Esophagus squamous epithelium (tissue), 5 donors: ENCODE measurements around the gene NCF2. TPM values are rescaled to one million over a fixed set of nuclear protein-coding genes. Genes with fewer than 3 reads are reported as not detected.

Source experiments
- DNase-seq: peaks from one replicate; lab custom pipeline; 2025; lab: John Stamatoyannopoulos, UW
- H3K27ac ChIP-seq, 4 donors: fragments of 200-600 bp; sonication (generic); one replicate each; pipeline ENCODE4 v1.5.1; 2016 to 2019; ENCODE audit warnings: mild to moderate bottlenecking in 1 of 4
- H3K27me3 ChIP-seq, 4 donors: fragments of 200-600 bp; sonication (generic); 1 replicate in 3 of 4; 2 replicates in 1 of 4; pipeline versions ENCODE4 v1.5.1 to v1.6.0; 2017 to 2021; ENCODE audit warnings: antibody characterized with exemption in 1 of 4
- H3K36me3 ChIP-seq, 3 donors: fragments of 200-600 bp; sonication (generic); one replicate each; pipeline ENCODE4 v1.5.1; 2016 to 2019
- H3K4me1 ChIP-seq, 3 donors: fragments of 200-600 bp; sonication (generic); one replicate each; pipeline ENCODE4 v1.5.1; 2017 to 2019
- H3K4me3 ChIP-seq, 4 donors: fragments of 200-600 bp; sonication (generic); 1 replicate in 3 of 4; 2 replicates in 1 of 4; pipeline ENCODE4 v1.5.1; 2016 to 2019; ENCODE audit warnings: mild to moderate bottlenecking in 2 of 4, moderate library complexity in 1 of 4
- H3K9me3 ChIP-seq, 3 donors: fragments of 200-600 bp; sonication (generic); one replicate each; pipeline ENCODE4 v1.5.1; 2016 to 2019
- CTCF ChIP-seq, 6 experiments: fragments of 450-650 bp in 4 of 6; fragments of 200-600 bp in 2 of 6; sonication (generic) in 2 of 6; IDR thresholded peaks; one replicate each; pipeline ENCODE4 v1.5.1; 2016 to 2019; ENCODE audit warnings: antibody characterized with exemption in 6 of 6, mild to moderate bottlenecking in 4 of 6, moderate library complexity in 4 of 6
- POLR2A ChIP-seq, 4 donors: fragments of 450-650 bp; IDR thresholded peaks; one replicate each; pipeline ENCODE4 v1.6.1; 2017; ENCODE audit warnings: antibody characterized with exemption in 4 of 4, mild to moderate bottlenecking in 4 of 4, moderate library complexity in 3 of 4
- WGBS, 2 donors: methylation state at CpG; one replicate each; pipeline ENCODE4 v1.1.5; 2018; 5-methylcytosine and 5-hydroxymethylcytosine counted together
- intact Hi-C: fragments of 100-400 bp; cut with DNase I; formaldehyde crosslinking; loops from one replicate; pipeline ENCODE4 v1.15.0; 2022
- total RNA-seq, 4 donors: library from RNA; depleted of rRNA; stranded (reverse); fragments of >200 nt; gene quantifications; one replicate each; pipeline ENCODE4 v1.1.0, GENCODE V29; 2016
- donor health status: DM: yes; HTN: yes; CAD: no.

Gene NCF2
- total RNA-seq, 4 donors from 2014 or later = 8.1 to 23.1 (median 14.3) TPM

- intact Hi-C loops = no loop called here
- H3K27me3 ChIP-seq = no peaks in the 10 kb centered on the region
- WGBS, 2 donors = 92 to 100% methylated on average over 2 of the region's 2 CpGs
- H3K27ac ChIP-seq = no peak overlapping the region
- no peak overlapping the region for H3K4me3 ChIP-seq
- H3K9me3 ChIP-seq = no peaks in the 10 kb centered on the region
- DNase-seq = no peak
- TF ChIP-seq POLR2A (IDR thresholded peaks at IDR 0.05) (no peak), CTCF (IDR thresholded peaks at IDR 0.05) (no peak)
- H3K4me1 ChIP-seq = peaks cover 0 to 28% (median 18%) of the 10 kb centered on the region in 3 donors
- no peaks in the 10 kb centered on the region for H3K36me3 ChIP-seq
These were observed 15.6 kb upstream of the NCF2 start for GRCh38 chr1:183605904-183606303.

GRCh38 chr1:183604815-183605214, 14.6 kb upstream of the NCF2 start:
- no peak for DNase-seq
- no peaks in the 10 kb centered on the region for H3K9me3 ChIP-seq
- WGBS, 2 donors = 73 to 91% methylated on average over 2 to 8 of the region's 8 CpGs
- H3K4me3 ChIP-seq = no peak overlapping the region
- H3K27me3 ChIP-seq = no peaks in the 10 kb centered on the region
- TF ChIP-seq CTCF (IDR thresholded peaks at IDR 0.05) (no peak), POLR2A (IDR thresholded peaks at IDR 0.05) (no peak)
- H3K27ac ChIP-seq = peak overlapping the region in 2 of 4 donors; percentile 14 to 71
- H3K36me3 ChIP-seq = no peaks in the 10 kb centered on the region
- peaks cover 0 to 26% (median 17%) of the 10 kb centered on the region in 3 donors for H3K4me1 ChIP-seq
- intact Hi-C loops = no loop called here

- Histone ChIP-seq H3K27ac (peak overlapping the region in 2 of 4 donors; percentile 14 to 71), H3K9me3 (no peaks in the 10 kb centered on the region)
These were observed 14.0 kb upstream of the NCF2 start for GRCh38 chr1:183604038-183604808.

GRCh38 chr1:183602510-183602909, 12.3 kb upstream of the NCF2 start:
- Histone ChIP-seq H3K27me3 (no peaks in the 10 kb centered on the region), H3K36me3 (no peaks in the 10 kb centered on the region), H3K27ac (no peak overlapping the region), H3K4me1 (peaks cover 0 to 24% (median 7%) of the 10 kb centered on the region in 3 donors), H3K4me3 (no peak overlapping the region), H3K9me3 (no peaks in the 10 kb centered on the region)
- WGBS, 2 donors = 100% methylated on average over 1 of the region's 1 CpG
- TF ChIP-seq CTCF (IDR thresholded peaks at IDR 0.05) = no peak
- intact Hi-C loops = no loop called here
- no peak for DNase-seq

More at GRCh38 chr1:183604038-183604808, 14.0 kb upstream of the NCF2 start:
- DNase-seq = no peak
- Histone ChIP-seq H3K27me3 (no peaks in the 10 kb centered on the region), H3K36me3 (no peaks in the 10 kb centered on the region), H3K4me3 (no peak overlapping the region), H3K4me1 (peaks cover 0 to 20% (median 11%) of the 10 kb centered on the region in 3 donors)
- 73 to 75% methylated on average over 10 of the region's 10 CpGs for WGBS, 2 donors
- no peak for TF ChIP-seq POLR2A (IDR thresholded peaks at IDR 0.05)
- TF ChIP-seq CTCF (IDR thresholded peaks at IDR 0.05) = no peak
- intact Hi-C loops = no loop called here

GRCh38 chr1:183600634-183601033, 10.4 kb upstream of the NCF2 start:
- intact Hi-C loops = no loop called here
- H3K27ac ChIP-seq = peak overlapping the region; percentile 29 to 52 (median 37)

More at GRCh38 chr1:183600634-183601033, 10.4 kb upstream of the NCF2 start:
- TF ChIP-seq POLR2A (IDR thresholded peaks at IDR 0.05) = no peak
- TF ChIP-seq CTCF (IDR thresholded peaks at IDR 0.05) = no peak
- no peak for DNase-seq
- H3K36me3 ChIP-seq = no peaks in the 10 kb centered on the region
- WGBS, 2 donors = 60 to 72% methylated on average over 3 of the region's 3 CpGs
- H3K4me3 ChIP-seq = no peak overlapping the region
- H3K9me3 ChIP-seq = no peaks in the 10 kb centered on the region
- H3K4me1 ChIP-seq = peaks cover 0 to 24% (median 7%) of the 10 kb centered on the region in 3 donors
- H3K27me3 ChIP-seq = no peaks in the 10 kb centered on the region
